ENCODE results near the gene FBXW7. TPM values are rescaled to one million over a fixed set of nuclear protein-coding genes. Genes with fewer than 3 reads are reported as not detected.

The FBXW7 gene
- total RNA-seq, 3 donors from 2014 or later: 38.5 to 48.6 (median 39.4) TPM

DNA sequence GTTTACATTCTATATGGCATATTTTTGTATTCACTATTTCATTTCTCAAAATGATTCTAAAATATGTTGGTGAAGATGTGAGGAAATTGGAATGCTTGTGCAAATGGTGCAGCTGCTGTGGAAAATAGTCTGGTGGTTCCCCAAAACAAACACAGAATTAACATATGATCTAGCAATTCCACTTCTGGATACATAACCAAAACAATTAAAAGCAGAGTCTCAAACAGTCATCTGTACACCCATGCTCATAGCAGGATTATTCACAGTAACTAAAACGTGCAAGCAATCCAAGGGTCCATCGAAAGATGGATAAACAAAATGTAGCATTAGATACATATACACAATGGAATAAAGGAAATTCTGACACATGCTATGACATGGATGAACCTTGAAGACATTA lies 204.8 kb downstream of the FBXW7 start:
- Histone ChIP-seq H3K9me3 (no peaks in the 10 kb centered on the region), H3K36me3 (ENCODE audit: low read depth) (no peaks in the 10 kb centered on the region), H3K4me1 (ENCODE audit: low read depth) (no peaks in the 10 kb centered on the region), H3K4me3 (no peak overlapping the region)
- TF ChIP-seq, protein P1, sequence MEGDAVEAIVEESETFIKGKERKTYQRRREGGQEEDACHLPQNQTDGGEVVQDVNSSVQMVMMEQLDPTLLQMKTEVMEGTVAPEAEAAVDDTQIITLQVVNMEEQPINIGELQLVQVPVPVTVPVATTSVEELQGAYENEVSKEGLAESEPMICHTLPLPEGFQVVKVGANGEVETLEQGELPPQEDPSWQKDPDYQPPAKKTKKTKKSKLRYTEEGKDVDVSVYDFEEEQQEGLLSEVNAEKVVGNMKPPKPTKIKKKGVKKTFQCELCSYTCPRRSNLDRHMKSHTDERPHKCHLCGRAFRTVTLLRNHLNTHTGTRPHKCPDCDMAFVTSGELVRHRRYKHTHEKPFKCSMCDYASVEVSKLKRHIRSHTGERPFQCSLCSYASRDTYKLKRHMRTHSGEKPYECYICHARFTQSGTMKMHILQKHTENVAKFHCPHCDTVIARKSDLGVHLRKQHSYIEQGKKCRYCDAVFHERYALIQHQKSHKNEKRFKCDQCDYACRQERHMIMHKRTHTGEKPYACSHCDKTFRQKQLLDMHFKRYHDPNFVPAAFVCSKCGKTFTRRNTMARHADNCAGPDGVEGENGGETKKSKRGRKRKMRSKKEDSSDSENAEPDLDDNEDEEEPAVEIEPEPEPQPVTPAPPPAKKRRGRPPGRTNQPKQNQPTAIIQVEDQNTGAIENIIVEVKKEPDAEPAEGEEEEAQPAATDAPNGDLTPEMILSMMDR (IDR thresholded peaks at IDR 0.05): no peak
- intact Hi-C loops (cut with DNase I, micrococcal nuclease): no loop called here
- DNase-seq (no peak), ATAC-seq (no peak)

DNA sequence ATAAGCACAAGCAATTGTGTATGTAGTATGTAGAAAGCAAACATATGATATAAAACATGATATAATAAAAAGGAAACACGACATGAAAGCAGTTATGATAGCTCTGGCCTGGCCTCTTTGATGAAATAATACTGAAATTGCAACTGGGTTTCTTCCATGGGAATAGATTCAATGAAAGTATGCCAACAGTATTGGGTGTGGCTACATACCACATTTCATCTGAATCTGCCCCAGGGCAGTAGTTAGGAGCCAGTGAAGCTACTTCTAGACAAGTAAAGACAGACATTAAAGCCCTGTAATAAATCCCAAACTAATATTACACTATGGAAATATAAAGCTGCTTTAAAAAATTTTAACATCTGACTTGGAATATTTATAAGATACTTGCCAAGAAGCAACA lies 207.3 kb downstream of the FBXW7 start:
- no peaks in the 10 kb centered on the region for H3K36me3 ChIP-seq (ENCODE audit: low read depth)
- intact Hi-C loops (cut with DNase I, micrococcal nuclease): no loop called here
- H3K4me1 ChIP-seq (ENCODE audit: low read depth): no peaks in the 10 kb centered on the region
- DNase-seq (no peak), ATAC-seq (no peak)
- no peaks in the 10 kb centered on the region for H3K9me3 ChIP-seq
- no peak overlapping the region for H3K4me3 ChIP-seq
- TF ChIP-seq, protein P1 (IDR thresholded peaks at IDR 0.05): no peak

DNA sequence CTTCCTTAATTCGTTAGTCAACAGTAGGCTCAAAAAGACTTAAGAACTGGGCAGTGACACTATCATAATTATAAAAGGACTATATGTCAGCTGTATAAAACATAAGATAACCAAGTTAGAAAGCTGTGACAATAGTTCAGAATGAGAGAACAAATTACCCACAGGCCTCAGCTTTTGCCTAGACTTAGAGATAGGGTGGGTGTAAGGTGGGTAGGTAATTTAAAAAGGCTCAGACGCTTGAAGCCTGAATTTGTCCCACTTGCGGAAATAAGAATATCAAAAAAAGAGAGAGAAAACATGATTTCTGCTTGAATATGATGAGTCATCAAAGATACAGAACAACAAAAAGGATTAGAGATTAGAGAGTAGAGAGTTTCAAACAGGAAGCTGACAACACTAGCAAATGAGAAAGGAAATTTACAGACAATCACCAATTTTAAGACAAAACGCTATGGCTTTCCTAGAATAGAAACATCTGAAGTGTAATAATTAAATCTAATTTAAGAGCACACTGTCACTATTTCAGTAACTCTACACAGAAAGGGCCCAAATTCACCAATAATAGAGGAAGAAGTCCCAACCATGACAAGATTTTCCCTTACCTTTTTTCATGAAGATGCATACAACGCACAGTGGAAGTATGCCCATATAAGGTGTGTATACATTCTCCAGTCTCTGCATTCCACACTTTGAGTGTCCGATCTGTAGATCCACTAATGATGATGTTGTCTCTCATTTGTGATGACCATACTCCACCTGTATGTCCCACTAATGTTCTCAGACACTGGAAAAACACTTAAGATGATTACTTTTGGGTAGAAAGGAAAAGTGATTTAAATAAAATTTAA lies 208.1 kb downstream of the FBXW7 start:
- intact Hi-C loops (cut with DNase I, micrococcal nuclease): no loop called here
- H3K36me3 ChIP-seq (ENCODE audit: low read depth): no peaks in the 10 kb centered on the region
- TF ChIP-seq, protein P1 (IDR thresholded peaks at IDR 0.05): no peak
- H3K4me1 ChIP-seq (ENCODE audit: low read depth): no peaks in the 10 kb centered on the region
- H3K4me3 ChIP-seq: no peak overlapping the region
- H3K9me3 ChIP-seq: no peaks in the 10 kb centered on the region
- no peak for DNase-seq
- ATAC-seq: no peak

DNA sequence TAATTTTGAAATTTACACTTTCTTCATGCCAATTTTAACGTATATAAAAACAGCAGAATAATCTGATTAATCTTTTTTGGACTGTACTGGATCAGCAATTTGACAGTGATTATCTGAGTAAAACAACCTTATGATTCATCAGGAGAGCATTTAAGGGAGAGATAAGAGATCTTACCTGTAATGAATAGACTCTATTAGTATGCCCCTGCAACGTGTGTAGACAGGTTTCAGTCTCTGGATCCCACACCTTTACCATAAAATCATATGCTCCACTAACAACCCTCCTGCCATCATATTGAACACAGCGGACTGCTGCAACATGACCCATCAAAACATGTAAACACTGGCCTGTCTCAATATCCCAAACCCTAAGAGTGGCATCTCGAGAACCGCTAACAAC lies 210.1 kb downstream of the FBXW7 start:
- Histone ChIP-seq H3K36me3 (ENCODE audit: low read depth) (no peaks in the 10 kb centered on the region), H3K9me3 (no peaks in the 10 kb centered on the region), H3K4me1 (ENCODE audit: low read depth) (no peaks in the 10 kb centered on the region), H3K4me3 (no peak overlapping the region)
- ATAC-seq (no peak), DNase-seq (no peak)
- intact Hi-C loops (cut with DNase I, micrococcal nuclease): no loop called here
- TF ChIP-seq, protein P1 (IDR thresholded peaks at IDR 0.05): no peak

DNA sequence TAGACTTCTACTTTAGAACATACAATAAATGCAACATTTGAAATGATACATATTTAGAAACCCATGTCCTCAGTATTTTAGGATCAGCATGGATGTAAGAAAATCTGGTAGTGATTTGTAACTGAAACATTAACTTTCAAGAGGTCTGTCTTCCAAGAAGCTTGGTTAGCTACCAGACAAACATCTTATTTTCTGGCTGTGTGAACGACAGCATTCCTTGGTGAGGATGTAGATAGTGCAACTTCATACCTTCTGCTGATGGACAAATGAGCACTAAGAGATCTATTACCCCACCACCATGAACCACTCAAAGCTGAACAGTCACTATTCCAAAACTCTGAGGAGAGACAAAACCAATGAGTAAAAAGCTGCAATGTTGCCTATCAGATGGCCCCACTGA lies 212.7 kb downstream of the FBXW7 start:
- no peak for DNase-seq
- no peak for ATAC-seq
- H3K36me3 ChIP-seq (ENCODE audit: low read depth): no peaks in the 10 kb centered on the region
- no peaks in the 10 kb centered on the region for H3K9me3 ChIP-seq
- no peaks in the 10 kb centered on the region for H3K4me1 ChIP-seq (ENCODE audit: low read depth)
- H3K4me3 ChIP-seq: no peak overlapping the region
- TF ChIP-seq, protein P1 (IDR thresholded peaks at IDR 0.05): no peak
- intact Hi-C loops (cut with DNase I, micrococcal nuclease): no loop called here

All from mucosa of descending colon (tissue), 3 donors.